DMS79 (cell line): ENCODE data around the gene SUPT3H.

Experiments
- DNase-seq: peaks from one replicate; lab custom pipeline; 2025; lab: John Stamatoyannopoulos, UW

SUPT3H gene

DNA sequence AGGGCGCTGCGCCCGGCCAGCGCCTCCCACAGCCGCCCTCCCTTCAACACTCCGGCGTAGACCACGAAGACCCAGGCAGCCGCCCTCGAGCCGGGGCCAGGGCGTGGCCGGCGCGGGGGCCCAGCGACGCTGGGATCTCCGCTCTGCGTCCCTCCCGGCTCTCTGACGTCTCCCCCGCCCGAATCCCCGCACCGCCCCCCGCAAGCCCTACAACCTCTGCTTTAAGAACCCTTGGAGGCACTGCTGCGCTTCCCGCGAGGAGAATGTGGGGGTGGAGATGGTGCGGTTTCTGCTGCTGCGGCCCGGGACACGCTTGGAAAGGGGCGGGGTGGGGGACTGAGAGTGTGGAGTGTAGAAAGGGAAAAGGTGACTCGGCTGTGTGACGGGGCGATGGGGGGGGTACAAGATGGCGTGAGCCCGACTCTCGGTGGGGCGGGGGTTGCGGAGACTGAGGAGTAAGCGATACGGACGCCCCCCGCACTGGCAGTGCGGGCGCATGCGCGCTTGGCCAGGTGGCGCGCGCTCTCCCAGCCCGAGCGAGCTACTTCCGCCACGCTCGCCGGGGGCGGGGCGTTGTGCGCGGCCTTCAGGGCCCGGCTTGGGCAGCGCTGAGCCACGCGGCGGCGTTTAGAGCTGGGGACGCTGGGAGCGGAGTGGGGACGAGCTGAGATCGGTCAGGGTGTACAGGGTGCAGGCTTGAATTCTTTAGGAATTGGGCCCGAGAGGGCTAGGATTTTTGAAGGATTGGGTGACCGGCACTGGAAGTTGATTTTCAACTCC is at the start of gene SUPT3H:
Gene SUPT3H (minus strand): TSS at position 381 of the 780 bp plus-strand sequence.
- DNase-seq: peak; percentile 93

DNA sequence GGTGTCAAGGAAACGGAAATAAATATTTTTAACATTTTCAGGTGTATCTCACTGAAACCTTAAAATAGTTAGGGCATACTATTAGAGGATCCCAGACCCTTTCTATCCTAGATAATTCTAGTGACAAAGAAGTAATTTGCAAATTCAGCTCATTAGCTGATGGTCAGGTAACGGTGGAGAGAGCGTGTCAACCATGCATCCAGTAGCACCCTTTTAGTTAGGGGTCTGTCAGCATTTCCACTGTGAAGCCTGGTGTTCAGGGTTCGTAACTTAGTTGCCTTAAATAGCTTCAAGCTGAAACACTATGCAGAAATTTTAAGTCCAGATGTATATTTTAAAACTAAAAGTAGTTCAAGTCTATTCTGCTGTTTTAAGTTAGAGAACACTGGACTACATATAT is 48.5 kb upstream of the SUPT3H start:
- DNase-seq: no peak

GRCh38 chr6:45424451-45424861 is 46.7 kb upstream of the SUPT3H start:
- DNase-seq: no peak

GRCh38 chr6:45423824-45424450 is 46.2 kb upstream of the SUPT3H start:
- DNase-seq: no peak

DNA sequence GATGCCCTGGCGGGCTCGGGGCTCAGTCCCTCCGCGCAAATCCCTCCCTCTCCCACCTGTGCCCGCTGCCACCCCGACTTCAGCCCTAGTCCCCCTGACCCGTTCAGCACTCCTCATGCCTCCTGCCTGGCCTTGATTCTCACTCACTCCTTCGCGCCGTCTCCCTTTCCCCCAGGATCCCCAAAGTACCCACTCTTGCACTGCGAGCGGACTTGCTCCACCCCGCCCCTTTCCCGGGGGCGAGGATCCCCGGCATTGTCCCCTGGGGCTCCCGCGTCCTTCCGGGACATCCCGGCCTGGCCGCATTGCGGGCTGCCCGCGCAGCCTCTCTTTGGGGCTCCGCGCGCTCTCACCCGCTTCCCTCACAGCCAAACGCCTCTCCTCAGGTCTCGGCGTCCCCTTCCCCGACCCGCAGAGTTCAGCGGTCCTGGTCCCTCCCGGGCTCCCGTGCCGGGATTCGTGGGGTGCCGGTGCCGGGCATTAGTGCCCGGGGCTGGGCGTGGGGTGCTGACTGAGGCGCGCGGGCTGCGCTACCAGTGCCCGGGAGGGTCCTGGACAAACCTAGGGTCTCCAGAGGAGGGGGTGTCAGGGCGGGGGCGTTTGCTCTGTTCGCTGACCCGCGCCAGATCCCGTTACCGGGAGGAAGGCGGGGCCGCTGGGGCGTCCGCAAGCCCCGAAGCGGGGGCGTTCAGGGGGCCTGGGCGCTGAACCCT is 45.5 kb upstream of the SUPT3H start:
- no peak for DNase-seq

DNA sequence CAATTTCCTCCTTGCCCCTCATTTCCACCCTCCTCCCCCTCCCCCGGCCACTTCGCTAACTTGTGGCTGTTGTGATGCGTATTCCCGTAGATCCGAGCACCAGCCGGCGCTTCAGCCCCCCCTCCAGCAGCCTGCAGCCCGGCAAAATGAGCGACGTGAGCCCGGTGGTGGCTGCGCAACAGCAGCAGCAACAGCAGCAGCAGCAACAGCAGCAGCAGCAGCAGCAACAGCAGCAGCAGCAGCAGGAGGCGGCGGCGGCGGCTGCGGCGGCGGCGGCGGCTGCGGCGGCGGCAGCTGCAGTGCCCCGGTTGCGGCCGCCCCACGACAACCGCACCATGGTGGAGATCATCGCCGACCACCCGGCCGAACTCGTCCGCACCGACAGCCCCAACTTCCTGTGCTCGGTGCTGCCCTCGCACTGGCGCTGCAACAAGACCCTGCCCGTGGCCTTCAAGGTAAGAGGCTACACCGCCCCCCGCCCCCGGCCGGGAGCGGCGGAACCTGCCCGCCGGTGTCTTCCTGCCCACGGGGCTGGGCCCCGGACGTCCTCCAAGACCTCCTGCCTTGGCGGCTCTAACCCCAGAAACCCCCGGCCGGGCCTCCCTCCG is 44.9 kb upstream of the SUPT3H start:
- peak; percentile 26 for DNase-seq

DNA sequence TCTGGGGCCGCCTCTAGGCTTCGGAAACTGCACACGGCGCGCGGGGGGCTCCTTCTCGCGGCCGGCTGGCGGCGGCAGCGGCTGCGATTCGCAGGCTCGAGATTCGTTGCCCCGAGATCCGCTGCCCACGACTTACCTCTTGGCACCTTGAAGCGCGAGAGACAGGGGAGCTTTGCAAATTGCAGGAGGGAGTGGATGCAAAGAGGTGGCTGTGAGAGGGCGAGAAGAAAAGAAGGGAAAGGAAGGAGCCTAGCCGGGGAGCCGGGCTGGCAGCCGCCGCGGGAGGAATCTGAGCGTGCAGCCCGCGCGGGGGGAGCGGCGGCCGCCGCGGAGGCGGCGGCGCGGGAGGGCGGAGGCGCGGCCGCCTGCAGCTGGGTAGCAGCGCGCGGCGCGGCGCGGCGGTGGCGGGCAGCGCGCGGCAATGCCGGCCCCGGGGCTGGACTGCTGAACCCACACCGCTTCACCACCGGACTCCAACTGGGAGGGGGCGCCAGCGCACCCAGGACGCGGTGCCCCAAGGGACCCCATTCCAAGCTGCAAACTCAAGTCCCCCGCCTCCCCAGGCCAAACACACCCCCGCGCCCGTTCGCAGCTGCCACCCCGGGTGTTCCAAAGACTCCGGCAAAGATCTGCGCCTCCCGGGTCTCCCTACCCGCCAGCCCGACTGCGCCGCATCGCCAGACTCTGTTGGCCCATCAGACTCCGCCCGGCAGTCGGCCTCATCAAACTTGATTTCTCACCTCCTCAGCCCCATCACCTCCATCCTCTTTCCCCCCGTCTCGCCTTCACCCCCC is 44.2 kb upstream of the SUPT3H start:
- peak; percentile 12 for DNase-seq

GRCh38 chr6:45420909-45421708 is 43.4 kb upstream of the SUPT3H start:
- no peak for DNase-seq

DNA sequence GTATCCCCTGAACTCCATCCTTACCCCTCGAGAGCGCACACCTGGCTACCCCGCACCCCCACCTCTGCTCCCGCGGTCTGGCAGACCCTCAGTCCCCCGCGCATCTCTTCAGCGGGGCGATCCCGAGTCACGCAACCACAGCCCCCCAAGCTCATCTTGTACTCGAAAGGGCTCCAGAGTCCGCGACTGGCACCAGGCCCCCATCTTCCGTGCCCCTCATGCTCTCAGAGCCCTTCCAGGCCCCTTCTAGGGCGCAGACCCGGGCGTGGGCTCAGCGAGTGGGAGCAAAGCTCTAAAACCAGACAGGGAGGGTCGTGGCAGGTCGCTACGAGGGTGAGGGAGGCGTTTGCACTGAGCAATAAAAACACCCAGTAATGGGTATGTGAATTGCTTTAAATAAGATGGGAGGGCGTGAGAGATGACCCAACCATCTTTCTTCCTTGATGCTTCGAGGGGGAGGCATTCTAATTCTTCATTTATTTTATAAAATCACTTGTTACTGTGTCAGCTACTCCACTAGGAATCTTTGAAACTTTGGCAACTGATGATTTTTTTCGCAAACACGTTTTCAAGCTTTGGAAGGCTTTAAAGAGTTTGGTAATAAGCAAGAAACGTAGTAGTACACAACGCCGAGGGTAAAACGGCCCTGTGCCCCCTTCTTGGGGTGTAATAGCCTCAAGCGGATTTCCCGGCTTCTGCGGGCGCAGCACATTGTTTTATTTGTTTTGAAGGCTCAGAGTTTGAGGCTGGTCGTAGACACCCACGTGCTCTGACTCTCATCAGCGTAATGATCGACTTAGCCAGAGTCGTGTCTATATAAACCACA is 42.6 kb upstream of the SUPT3H start:
- DNase-seq: no peak

DNA sequence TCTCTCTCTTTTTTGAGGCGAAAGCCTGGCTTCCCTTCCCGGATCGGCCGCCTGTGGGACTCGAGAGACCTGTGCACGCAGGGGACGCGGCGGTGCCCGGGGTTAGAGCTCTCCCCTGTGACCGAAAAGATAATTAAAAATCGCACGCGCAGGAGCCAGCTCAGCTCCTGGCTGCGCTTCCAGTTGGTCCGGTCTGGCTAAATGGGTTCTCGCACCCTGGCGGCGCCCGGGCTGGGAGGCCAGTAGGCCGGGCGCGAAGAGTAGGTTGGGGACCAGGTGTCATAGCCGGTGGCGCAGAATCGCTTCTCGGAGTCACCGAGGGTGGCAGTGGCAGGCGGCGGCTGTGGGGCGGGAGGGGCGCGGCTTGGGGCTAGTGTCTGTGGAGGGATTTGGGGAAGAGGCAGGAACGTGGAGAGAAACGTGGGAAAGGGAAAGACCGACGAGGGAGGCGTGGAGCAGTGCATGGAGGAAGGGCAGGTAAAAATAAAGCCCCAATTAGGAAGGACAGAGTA is 41.9 kb upstream of the SUPT3H start:
- DNase-seq: peak; percentile 77

DNA sequence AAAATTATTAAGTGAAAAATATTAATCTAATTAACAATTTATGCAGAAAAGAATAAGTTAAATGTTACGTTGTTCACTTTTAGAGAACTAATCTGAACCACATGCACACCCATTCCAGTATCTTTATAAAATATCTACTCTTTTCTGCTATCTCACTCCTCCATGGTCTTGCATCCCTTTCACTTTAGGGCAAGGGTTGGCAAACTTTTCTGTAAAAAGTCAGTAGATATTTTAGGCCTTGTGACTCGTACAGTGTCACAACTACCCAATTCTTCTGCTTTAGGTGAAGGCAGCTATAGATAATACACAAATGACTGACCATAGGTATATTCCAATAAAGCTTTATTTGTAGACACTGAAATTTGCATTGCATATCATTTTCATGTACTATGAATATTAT is 39.7 kb upstream of the SUPT3H start:
- no peak for DNase-seq

- DNase-seq: peak; percentile 34
These were observed 39.0 kb upstream of the SUPT3H start for GRCh38 chr6:45416700-45417099.

GRCh38 chr6:45415788-45416518 is 38.2 kb upstream of the SUPT3H start:
- DNase-seq: no peak

- no peak for DNase-seq
These were observed 37.6 kb upstream of the SUPT3H start for GRCh38 chr6:45415315-45415714.

- no peak for DNase-seq
These were observed 34.2 kb upstream of the SUPT3H start for GRCh38 chr6:45411959-45412358.

GRCh38 chr6:45400021-45400420 is 22.3 kb upstream of the SUPT3H start:
- DNase-seq: no peak

DNA sequence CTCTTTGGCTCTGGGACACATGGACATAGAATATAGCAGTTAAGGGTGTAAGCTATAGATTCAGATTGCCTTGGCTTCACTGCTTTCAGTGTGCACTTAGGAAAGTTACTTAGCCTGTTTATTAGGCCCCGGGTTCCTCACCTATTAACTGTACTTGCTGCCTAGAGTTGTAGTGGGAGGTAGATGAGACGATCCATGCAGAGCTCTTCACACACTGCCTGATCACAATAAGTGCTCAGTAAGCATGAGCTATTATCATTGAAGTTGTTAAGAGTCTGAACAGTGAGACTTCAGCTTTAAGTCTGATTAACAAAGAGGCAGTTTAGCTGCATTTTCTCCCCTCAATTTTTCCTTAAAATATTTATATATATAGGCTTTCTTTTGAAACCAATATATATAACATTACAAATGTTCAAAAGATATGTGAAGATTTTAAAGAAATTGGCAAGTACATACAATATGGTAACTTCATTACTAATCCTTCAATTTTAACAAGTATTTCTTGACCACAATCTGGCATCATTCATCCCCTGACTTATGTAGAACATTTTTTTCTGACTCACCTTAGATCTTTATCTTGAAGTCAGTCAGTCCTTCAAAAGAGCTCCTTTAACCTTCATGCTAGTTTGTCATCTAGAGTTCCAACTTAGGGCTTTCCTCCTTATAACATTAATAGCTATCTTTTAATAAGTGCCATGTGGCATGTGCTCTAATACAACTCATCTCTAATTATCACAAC is 20.5 kb upstream of the SUPT3H start:
- no peak for DNase-seq

GRCh38 chr6:45394586-45395095 is 16.9 kb upstream of the SUPT3H start:
- DNase-seq: no peak
